ENCODE data around the gene CDKN2D. TPM values are rescaled to one million over a fixed set of nuclear protein-coding genes. Genes with fewer than 3 reads are reported as not detected.

Gene CDKN2D
- total and polyA plus RNA-seq, 2 of the 13 experiments (the other 11 are each of a cell fraction or from before 2014, with no cell fraction given) = 5.4 to 8.6 TPM

GRCh38 chr19:10580979-10581631, 12.3 kb upstream of the CDKN2D start (continued):
- TF ChIP-seq STAT6 (CRISPR knock-in tag; IDR thresholded peaks at IDR 0.05; ENCODE audit: borderline replicate concordance) (no peak), REST (IDR thresholded peaks at IDR 0.05; ENCODE audit: borderline replicate concordance in 1 of 2, low read depth in 1 of 2, low read length in 2 of 2) (no peak), ZNF275 (CRISPR knock-in tag; IDR thresholded peaks at IDR 0.05; ENCODE audit: borderline replicate concordance) (no peak), MLXIP (CRISPR knock-in tag; IDR thresholded peaks at IDR 0.05; ENCODE audit: borderline replicate concordance) (no peak), TOE1 (CRISPR knock-in tag; IDR thresholded peaks at IDR 0.05) (no peak), PREB (CRISPR knock-in tag; IDR thresholded peaks at IDR 0.05) (no peak), SKI (IDR thresholded peaks at IDR 0.05; ENCODE audit: partially characterized antibody) (no peak), PAF1 (CRISPR knock-in tag; IDR thresholded peaks at IDR 0.05) (no peak), ZNF766 (CRISPR knock-in tag; IDR thresholded peaks at IDR 0.05; ENCODE audit: borderline replicate concordance) (no peak), ZNF280D (CRISPR knock-in tag; IDR thresholded peaks at IDR 0.05) (no peak), MYPOP (CRISPR knock-in tag; IDR thresholded peaks at IDR 0.05) (no peak)

All from HepG2 (cell line).